GM12878 (cell line): ENCODE data around the gene SYCE1L. TPM values are rescaled to one million over a fixed set of nuclear protein-coding genes. Genes with fewer than 3 reads are reported as not detected.

Source experiments
- ATAC-seq: fragments of 200-7000 bp; cut with Tn5 transposase; 3 replicates; pipeline ENCODE4 v1.9.1; 2020; ENCODE audit warnings: mild to moderate bottlenecking, moderate library complexity
- BruUV-seq: library from RNA; stranded (reverse); fragments of 400-500 nt; replicated peaks from 2 replicates; lab custom pipeline; 2021; lab: Mats Ljungman, UMichigan
- CTCF ChIA-PET: fragments of 300-600 bp; sonication (Branson Sonifier 250); formaldehyde crosslinking; extraction: SDS; loops from one replicate; lab custom pipeline; 2021; ENCODE audit warnings: inconsistent platforms; lab: Yijun Ruan, JAX
- POLR2A ChIA-PET: fragments of 350-600 bp; formaldehyde crosslinking; extraction: SDS; loops from one replicate; lab custom pipeline; 2021; ENCODE audit warnings: inconsistent platforms; lab: Charles Lee
- RAD21 ChIA-PET: fragments of 300-600 bp; sonication (Branson Sonifier 250); formaldehyde crosslinking; loops from one replicate; lab custom pipeline; 2023; ENCODE audit warnings: antibody characterized with exemption; ENCODE audit not compliant: unreplicated experiment; lab: Charles Lee
- SMC1A ChIA-PET: fragments of 300-600 bp; sonication (Branson Sonifier 250); formaldehyde crosslinking; loops from one replicate; lab custom pipeline; 2023; ENCODE audit not compliant: unreplicated experiment, uncharacterized antibody; lab: Charles Lee
- DNase-seq: peaks from one replicate; pipeline ENCODE4 v3.0.0-alpha.2; 2011; ENCODE audit warnings: low read depth, low spot score
- FAIRE-seq: peaks from 3 replicates; lab custom pipeline; 2011; peaks lifted over from hg19 to GRCh38; lab: Jason Lieb, UNC
- H2AFZ ChIP-seq: 2 replicates; pipeline ENCODE4 v1.6.0; 2011; ENCODE audit warnings: low read depth, low read length, control low read depth; ENCODE audit not compliant: control insufficient read depth
- H3K27ac ChIP-seq: 2 replicates; pipeline ENCODE4 v1.5.1; 2011; ENCODE audit warnings: control low read depth; ENCODE audit not compliant: control insufficient read depth, insufficient read depth
- H3K27me3 ChIP-seq, 2 experiments: replicated peaks in 1 of 2; 2 replicates each; pipeline versions ENCODE4 v1.6.0 to v1.6.1; 2011; ENCODE audit warnings: low read length in 1 of 2; ENCODE audit not compliant: control insufficient read depth in 2 of 2, insufficient read depth in 2 of 2
- H3K36me3 ChIP-seq, 2 experiments: 2 replicates each; pipeline ENCODE4 v1.5.1; 2011; ENCODE audit warnings: low read length in 1 of 2; ENCODE audit not compliant: control insufficient read depth in 2 of 2, insufficient read depth in 2 of 2
- H3K4me1 ChIP-seq: 2 replicates; pipeline ENCODE4 v1.6.1; 2011; ENCODE audit warnings: mild to moderate bottlenecking, low read length, moderate library complexity, mixed read lengths; ENCODE audit not compliant: control insufficient read depth, insufficient read depth
- H3K4me2 ChIP-seq: 2 replicates; pipeline ENCODE4 v1.6.0; 2011; ENCODE audit warnings: control low read depth; ENCODE audit not compliant: control insufficient read depth, insufficient read depth
- H3K4me3 ChIP-seq: fragments of 200-600 bp; sonication (generic); 2 replicates; pipeline ENCODE4 v1.5.1; 2016
- H3K79me2 ChIP-seq: 2 replicates; pipeline ENCODE4 v1.6.0; 2011; ENCODE audit warnings: low read length; ENCODE audit not compliant: control insufficient read depth, insufficient read depth
- H3K9ac ChIP-seq: 2 replicates; pipeline ENCODE4 v1.8.0; 2011; ENCODE audit warnings: low read length, control low read depth, mixed read lengths; ENCODE audit not compliant: control insufficient read depth, insufficient read depth
- H3K9me3 ChIP-seq: replicated peaks from 3 replicates; pipeline ENCODE4 v1.5.1; 2011; ENCODE audit warnings: mild to moderate bottlenecking, low read length; ENCODE audit not compliant: control insufficient read depth, insufficient read depth
- H4K20me1 ChIP-seq: 2 replicates; pipeline ENCODE4 v1.6.0; 2011; ENCODE audit not compliant: control insufficient read depth, insufficient read depth
- CREB1 ChIP-seq: IDR thresholded peaks from 2 replicates; pipeline ENCODE4 v1.6.1; 2012; ENCODE audit warnings: low read depth, mild to moderate bottlenecking, inconsistent platforms
- CREM ChIP-seq: IDR thresholded peaks from 2 replicates; pipeline ENCODE4 v1.6.1; 2014; ENCODE audit warnings: antibody characterized with exemption, low read depth
- E2F4 ChIP-seq: IDR thresholded peaks from 2 replicates; pipeline ENCODE4 v1.6.1; 2012; ENCODE audit warnings: low read depth, low read length, improper control_type of control experiment
- E4F1 ChIP-seq: fragments of 450-650 bp; IDR thresholded peaks from 2 replicates; pipeline ENCODE4 v1.6.1; 2018; ENCODE audit warnings: borderline replicate concordance, mild to moderate bottlenecking; ENCODE audit not compliant: partially characterized antibody
- IKZF2 ChIP-seq, 2 experiments: fragments of 450-650 bp; IDR thresholded peaks; 2 replicates each; pipeline ENCODE4 v1.6.1; 2017; ENCODE audit warnings: mild to moderate bottlenecking in 2 of 2, moderate library complexity in 2 of 2
- NFIC ChIP-seq: IDR thresholded peaks from 2 replicates; pipeline ENCODE4 v1.6.1; 2012; ENCODE audit warnings: low read depth, mild to moderate bottlenecking, inconsistent platforms, low read length, moderate library complexity
- RFX5 ChIP-seq: IDR thresholded peaks from 2 replicates; pipeline ENCODE4 v1.6.1; 2011; ENCODE audit warnings: low read depth, low read length, improper control_type of control experiment
- SREBF2 ChIP-seq: IDR thresholded peaks from 2 replicates; pipeline ENCODE4 v1.6.1; 2012; ENCODE audit warnings: mild to moderate bottlenecking, low read length
- ZBTB40 ChIP-seq: fragments of 450-650 bp; IDR thresholded peaks from 2 replicates; pipeline ENCODE4 v1.6.1; 2016; ENCODE audit warnings: mild to moderate bottlenecking, moderate library complexity, borderline replicate concordance
- ZNF622 ChIP-seq: fragments of 450-650 bp; IDR thresholded peaks from 2 replicates; pipeline ENCODE4 v1.6.1; 2017; ENCODE audit warnings: mild to moderate bottlenecking, inconsistent platforms
- ZZZ3 ChIP-seq: IDR thresholded peaks from 2 replicates; pipeline ENCODE4 v1.6.1; 2011; ENCODE audit warnings: low read depth; ENCODE audit not compliant: control insufficient read depth, insufficient read length
- WGBS: methylation state at CpG from one replicate; pipeline ENCODE4 v1.1.6; 2016; ENCODE audit warnings: low lambda C conversion rate; ENCODE audit not compliant: insufficient replicate concordance, insufficient coverage; ENCODE audit errors: missing lambda C conversion rate; 5-methylcytosine and 5-hydroxymethylcytosine counted together
- in situ Hi-C: fragments of 300-500 bp; cut with MboI; formaldehyde crosslinking; loops from 9 replicates; pipeline ENCODE4 v1.14.3; 2018; ENCODE audit warnings: mixed read lengths
- intact Hi-C: fragments of 100-400 bp; cut with micrococcal nuclease; formaldehyde crosslinking; loops from one replicate; pipeline ENCODE4 v1.14.2; 2022; ENCODE audit not compliant: unreplicated experiment
- polyA plus RNA-seq, 11 experiments: library from polyadenylated mRNA; depleted of rRNA in 4 of 11; unstranded in 6 of 11; stranded (reverse) in 5 of 11; fragments of >200 nt; fragmentation: Nextera tagmentation in 4 of 11; fragmentation: Illumina TruSeq in 1 of 11; extraction: Ambion mirVana in 4 of 11; extraction: Trizol in 1 of 11; gene quantifications; 1 replicate in 1 of 11; 2 replicates in 10 of 11; pipeline versions ENCODE4 v1.2.1 to v1.2.3, GENCODE V29; 2011 to 2016; ENCODE audit warnings: inconsistent platforms in 2 of 11, missing spikeins in 2 of 11, low read depth in 1 of 11
- total RNA-seq, 4 experiments: library from RNA; depleted of rRNA in 3 of 4; stranded (reverse); fragments of >200 nt in 3 of 4; fragmentation: Illumina TruSeq in 1 of 4; extraction: Trizol in 1 of 4; gene quantifications; 2 replicates each; pipeline versions ENCODE4 v1.2.1 to v1.2.3, GENCODE V29; 2013 to 2021

SYCE1L gene
- total and polyA plus RNA-seq, 10 of the 15 experiments (the other 5 are each of a cell fraction or from before 2014, with no cell fraction given) = 0.35 to 4.6 (median 0.91) TPM; not detected in 5

- in situ Hi-C loops = loop anchor here (25.0 kb wide), 1 partner anchor 1735 kb away; the partner anchor contains the start of gene TMEM170A
- H3K36me3 ChIP-seq = peaks cover 18 to 20% of the 10 kb centered on the region in 2 experiments
Measured at GRCh38 chr16:77197747-77198146, 1.5 kb upstream of the SYCE1L start.

GRCh38 chr16:77206533-77206932 lies 7.3 kb downstream of the SYCE1L start:
- Histone ChIP-seq H3K4me1 (no peaks in the 10 kb centered on the region), H3K27me3 (no peaks in the 10 kb centered on the region), H3K4me3 (no peak overlapping the region), H3K27ac (no peak overlapping the region), H3K36me3 (no peaks in the 10 kb centered on the region; a peak in 1 of 4 replicates), H4K20me1 (no peaks in the 10 kb centered on the region; the same call in 1 of the 2 replicates), H2AFZ (no peak overlapping the region), H3K79me2 (no peaks in the 10 kb centered on the region), H3K9me3 (no peaks in the 10 kb centered on the region), H3K9ac (no peak overlapping the region), H3K4me2 (no peak overlapping the region)
- no peak for ATAC-seq
- ChIA-PET CTCF (interaction anchor here (0.6 to 1.9 kb wide), 3 partner anchors 35 to 149 kb away, joined by 3 to 4 read pairs (median 4); no protein-coding TSS in a partner anchor), SMC1A (no interaction called here), POLR2A (no interaction called here), RAD21 (interaction anchor here (0.6 to 1.4 kb wide), 2 partner anchors 15 to 1512 kb away, joined by 3 read pairs; partner anchors contain the start of gene MON1B)
- BruUV-seq = no TSS peak
- intact Hi-C loops = no loop called here
- 94% methylated on average over 2 of the region's 2 CpGs for WGBS
- in situ Hi-C loops = no loop called here
- DNase-seq = no peak
- no peak for FAIRE-seq
- no peak for TF ChIP-seq E2F4
- no peak for TF ChIP-seq ZBTB40
- TF ChIP-seq CREM = no peak
- no peak for TF ChIP-seq E4F1

More at GRCh38 chr16:77197747-77198146, 1.5 kb upstream of the SYCE1L start:
- intact Hi-C loops = loop anchor here (10.0 kb wide), 1 partner anchor 1543 kb away; no protein-coding TSS in a partner anchor
- no peak overlapping the region for H3K4me3 ChIP-seq
- ChIA-PET POLR2A (no interaction called here), RAD21 (no interaction called here), SMC1A (no interaction called here), CTCF (interaction anchor here (1.2 kb wide), 1 partner anchor 28 kb away, joined by 3 read pairs; no protein-coding TSS in a partner anchor)
- no peak overlapping the region for H3K4me2 ChIP-seq
- no peak overlapping the region for H2AFZ ChIP-seq
- H3K79me2 ChIP-seq = peaks cover 9% of the 10 kb centered on the region
- H3K27ac ChIP-seq = no peak overlapping the region
- no TSS peak for BruUV-seq
- TF ChIP-seq RFX5 (no peak), CREB1 (no peak), ZZZ3 (no peak), NFIC (no peak), SREBF2 (no peak), ZNF622 (no peak), IKZF2 (IDR thresholded peaks at IDR 0.05) (no peak)
- no peak for ATAC-seq
- H3K9me3 ChIP-seq = no peaks in the 10 kb centered on the region
- no peak for FAIRE-seq
- no peaks in the 10 kb centered on the region for H3K27me3 ChIP-seq
- no peak for DNase-seq
- H4K20me1 ChIP-seq = no peaks in the 10 kb centered on the region
- H3K4me1 ChIP-seq = no peaks in the 10 kb centered on the region; the same call in 1 of the 2 replicates
- H3K9ac ChIP-seq = no peak overlapping the region
- WGBS = 96% methylated on average over 2 of the region's 2 CpGs
